ENCODE results near the gene NDRG4.

GRCh38 chr16:58451265-58451689 is 48.7 kb upstream of the NDRG4 start:
- TF ChIP-seq CTCF (IDR thresholded peaks at IDR 0.05) = no peak
- TF ChIP-seq POLR2A (IDR thresholded peaks at IDR 0.05) = no peak
